Lung (tissue), 12 donors: ENCODE results near the gene ISG20L2. TPM values are rescaled to one million over a fixed set of nuclear protein-coding genes. Genes with fewer than 3 reads are reported as not detected.

Source experiments
- ATAC-seq: fragments of 200-7000 bp; cut with Tn5 transposase; one replicate; pipeline ENCODE4 v1.9.1; 2020; ENCODE audit warnings: moderate number of reproducible peaks; ENCODE audit not compliant: insufficient read depth, low FRiP score
- DNase-seq, 3 donors: peaks; one replicate each; pipeline ENCODE4 v3.0.0-alpha.2; 2013 to 2017
- H3K27ac ChIP-seq, 2 donors: one replicate each; pipeline ENCODE4 v1.5.1; 2013; ENCODE audit warnings: mild to moderate bottlenecking in 2 of 2, moderate library complexity in 2 of 2, control low read depth in 1 of 2, inconsistent platforms in 1 of 2, low read depth in 1 of 2, low read length in 1 of 2
- H3K27me3 ChIP-seq, 3 donors: one replicate each; pipeline ENCODE4 v1.5.1; 2013; ENCODE audit warnings: low read length in 2 of 3; ENCODE audit not compliant: control insufficient read depth in 3 of 3, insufficient read depth in 3 of 3
- H3K36me3 ChIP-seq, 4 donors: one replicate each; pipeline ENCODE4 v1.5.1; 2013; ENCODE audit warnings: low read length in 4 of 4, mild to moderate bottlenecking in 1 of 4, moderate library complexity in 1 of 4; ENCODE audit not compliant: control insufficient read depth in 4 of 4, insufficient read depth in 4 of 4
- H3K4me1 ChIP-seq, 5 donors: one replicate each; pipeline ENCODE4 v1.5.1; 2013; ENCODE audit warnings: low read length in 5 of 5, mild to moderate bottlenecking in 2 of 5, moderate library complexity in 1 of 5; ENCODE audit not compliant: control insufficient read depth in 5 of 5, insufficient read depth in 5 of 5
- H3K4me3 ChIP-seq: one replicate; pipeline ENCODE4 v1.5.1; 2013; ENCODE audit warnings: mild to moderate bottlenecking, control low read depth, moderate library complexity
- H3K9ac ChIP-seq, 2 donors: one replicate each; pipeline ENCODE4 v1.5.1; 2013; ENCODE audit warnings: low read length in 2 of 2, control low read depth in 1 of 2; ENCODE audit not compliant: insufficient read depth in 1 of 2
- H3K9me3 ChIP-seq, 4 donors: one replicate each; pipeline ENCODE4 v1.5.1; 2013; ENCODE audit warnings: low read length in 3 of 4, mild to moderate bottlenecking in 1 of 4, moderate library complexity in 1 of 4; ENCODE audit not compliant: control insufficient read depth in 4 of 4, insufficient read depth in 3 of 4
- CTCF ChIP-seq: IDR thresholded peaks from 2 replicates; pipeline ENCODE4 v1.5.1; 2012; ENCODE audit warnings: mild to moderate bottlenecking; ENCODE audit errors: control extremely low read depth, extremely low read depth
- WGBS, 2 donors: extraction: QIAGEN DNeasy Blood & Tissue Kit; methylation state at CpG; one replicate each; pipeline ENCODE4 v1.1.7; 2013; 5-methylcytosine and 5-hydroxymethylcytosine counted together
- polyA plus RNA-seq, 2 donors: library from polyadenylated mRNA; stranded (reverse); fragments of 200-250 nt; gene quantifications; one replicate each; pipeline ENCODE4 v1.2.1, GENCODE V29; 2013
- total RNA-seq, 2 donors: library from RNA; depleted of rRNA in 1 of 2; stranded (reverse); fragments of >200 nt in 1 of 2; gene quantifications; one replicate each; pipeline ENCODE4 v1.2.1, GENCODE V29; 2014 to 2021
- donor health status: control.
- donor health status: control.
- donor health status: Bipolar disorder and iron deficiency.
- donor health status: healthy.
- donor health status: DM: yes; HTN: yes; CAD: no.

The ISG20L2 gene
- total and polyA plus RNA-seq, 4 donors: 9.3 to 26.3 (median 17.8) TPM

- Histone ChIP-seq H3K36me3 (no peaks in the 10 kb centered on the region), H3K4me1 (peaks cover 0 to 10% (median 0%) of the 10 kb centered on the region in 5 donors), H3K9me3 (no peaks in the 10 kb centered on the region), H3K27me3 (no peaks in the 10 kb centered on the region), H3K4me3 (no peak overlapping the region), H3K27ac (no peak overlapping the region), H3K9ac (no peak overlapping the region)
- WGBS, 2 donors: 53 to 61% methylated on average over 5 of the region's 5 CpGs
- DNase-seq (no peak), ATAC-seq (no peak)
- TF ChIP-seq CTCF: no peak
These were observed 27.0 kb upstream of the ISG20L2 start for GRCh38 chr1:156755527-156755950.

- Histone ChIP-seq H3K9ac (no peak overlapping the region), H3K9me3 (no peaks in the 10 kb centered on the region), H3K36me3 (no peaks in the 10 kb centered on the region), H3K4me1 (peaks cover 0 to 23% (median 7%) of the 10 kb centered on the region in 5 donors), H3K27ac (no peak overlapping the region), H3K4me3 (no peak overlapping the region), H3K27me3 (no peaks in the 10 kb centered on the region)
- no peak for TF ChIP-seq CTCF
- ATAC-seq (no peak), DNase-seq (no peak)
- WGBS, 2 donors: 60 to 77% methylated on average over 8 of the region's 8 CpGs
These were observed 25.7 kb upstream of the ISG20L2 start for GRCh38 chr1:156754219-156754618.

- TF ChIP-seq CTCF: no peak
- Histone ChIP-seq H3K4me1 (peaks cover 3 to 35% (median 16%) of the 10 kb centered on the region in 5 donors), H3K9ac (peak overlapping the region; percentile 89 to 97), H3K36me3 (no peaks in the 10 kb centered on the region), H3K27me3 (no peaks in the 10 kb centered on the region), H3K27ac (peak overlapping the region in 1 of 2 donors; percentile 78), H3K9me3 (no peaks in the 10 kb centered on the region), H3K4me3 (no peak overlapping the region)
- 18 to 25% methylated on average over 1 of the region's 1 CpG for WGBS, 2 donors
- peak; percentile 53 to 78 (median 68) for DNase-seq
- ATAC-seq: no peak
These were observed 24.4 kb upstream of the ISG20L2 start for GRCh38 chr1:156752843-156753482.
